Mononuclear cell (primary cell): ENCODE measurements around the gene KCNK5. TPM values are rescaled to one million over a fixed set of nuclear protein-coding genes. Genes with fewer than 3 reads are reported as not detected.

Experiments
- H3K27me3 ChIP-seq: 2 replicates; pipeline ENCODE4 v1.6.0; 2011; ENCODE audit warnings: low read length, control low read depth; ENCODE audit not compliant: insufficient read depth
- H3K4me1 ChIP-seq: 2 replicates; pipeline ENCODE4 v1.5.1; 2011; ENCODE audit warnings: mild to moderate bottlenecking, low read length, control low read depth; ENCODE audit not compliant: insufficient read depth
- H3K4me3 ChIP-seq: 2 replicates; pipeline ENCODE4 v1.5.1; 2011; ENCODE audit warnings: mild to moderate bottlenecking, low read length, moderate library complexity
- H3K9me3 ChIP-seq: 2 replicates; pipeline ENCODE4 v1.5.1; 2011; ENCODE audit warnings: low read depth, mild to moderate bottlenecking, control low read depth, low read length
- total RNA-seq: library from RNA; depleted of rRNA; stranded (reverse); fragments of >200 nt; gene quantifications from one replicate; pipeline ENCODE4 v1.2.3, GENCODE V29; 2012

The KCNK5 gene
- total RNA-seq, 1 donor, result 0.31 TPM

DNA sequence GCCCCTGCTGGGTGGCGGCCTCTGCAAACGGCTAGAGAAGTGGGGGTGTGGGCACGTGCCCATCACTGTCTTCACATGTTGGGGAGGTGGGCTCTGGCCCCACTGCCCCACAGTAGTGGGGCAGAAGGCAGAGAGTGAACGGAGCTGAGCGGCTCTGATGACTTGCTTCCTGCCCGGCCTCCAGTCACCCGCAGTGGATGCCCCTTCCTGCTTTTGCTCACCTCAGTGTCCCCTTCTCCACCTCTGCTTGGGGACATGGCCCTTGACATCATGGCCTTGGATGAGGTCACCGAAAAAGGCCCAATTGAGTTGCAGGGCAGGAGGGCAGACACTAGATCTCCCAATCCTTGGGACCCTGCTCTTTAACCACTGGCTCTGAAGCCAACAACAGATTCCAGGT lies 40.1 kb downstream of the KCNK5 start:
- Histone ChIP-seq H3K9me3 (no peaks in the 10 kb centered on the region), H3K27me3 (no peaks in the 10 kb centered on the region), H3K4me3 (no peak overlapping the region), H3K4me1 (peaks cover 4% of the 10 kb centered on the region)

GRCh38 chr6:39188571-39188970 lies 40.7 kb downstream of the KCNK5 start:
- H3K27me3 ChIP-seq, result no peaks in the 10 kb centered on the region

DNA sequence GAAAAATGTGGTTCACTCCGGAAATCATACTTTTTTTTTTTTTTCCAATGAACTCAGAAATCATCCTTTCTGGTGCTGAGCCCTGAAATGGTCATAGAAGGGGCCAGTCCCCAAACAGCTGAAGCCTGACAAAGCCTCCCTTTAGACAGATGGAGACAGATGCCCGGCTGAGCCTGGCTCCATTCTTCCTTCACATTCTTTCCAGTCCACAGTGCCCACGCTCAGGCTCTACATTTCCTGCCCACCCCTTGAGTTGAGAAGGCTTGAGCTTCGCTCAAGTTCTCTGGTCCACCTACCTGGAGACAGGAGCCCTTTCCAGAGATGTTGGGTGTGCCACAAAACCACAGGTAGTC lies 41.2 kb downstream of the KCNK5 start:
- no peaks in the 10 kb centered on the region for H3K9me3 ChIP-seq
- no peaks in the 10 kb centered on the region for H3K27me3 ChIP-seq
- H3K4me3 ChIP-seq, result no peak overlapping the region
- peaks cover 4% of the 10 kb centered on the region for H3K4me1 ChIP-seq

More at GRCh38 chr6:39188571-39188970, 40.7 kb downstream of the KCNK5 start:
- Histone ChIP-seq H3K4me3 (no peak overlapping the region), H3K9me3 (no peaks in the 10 kb centered on the region), H3K4me1 (peaks cover 4% of the 10 kb centered on the region)

DNA sequence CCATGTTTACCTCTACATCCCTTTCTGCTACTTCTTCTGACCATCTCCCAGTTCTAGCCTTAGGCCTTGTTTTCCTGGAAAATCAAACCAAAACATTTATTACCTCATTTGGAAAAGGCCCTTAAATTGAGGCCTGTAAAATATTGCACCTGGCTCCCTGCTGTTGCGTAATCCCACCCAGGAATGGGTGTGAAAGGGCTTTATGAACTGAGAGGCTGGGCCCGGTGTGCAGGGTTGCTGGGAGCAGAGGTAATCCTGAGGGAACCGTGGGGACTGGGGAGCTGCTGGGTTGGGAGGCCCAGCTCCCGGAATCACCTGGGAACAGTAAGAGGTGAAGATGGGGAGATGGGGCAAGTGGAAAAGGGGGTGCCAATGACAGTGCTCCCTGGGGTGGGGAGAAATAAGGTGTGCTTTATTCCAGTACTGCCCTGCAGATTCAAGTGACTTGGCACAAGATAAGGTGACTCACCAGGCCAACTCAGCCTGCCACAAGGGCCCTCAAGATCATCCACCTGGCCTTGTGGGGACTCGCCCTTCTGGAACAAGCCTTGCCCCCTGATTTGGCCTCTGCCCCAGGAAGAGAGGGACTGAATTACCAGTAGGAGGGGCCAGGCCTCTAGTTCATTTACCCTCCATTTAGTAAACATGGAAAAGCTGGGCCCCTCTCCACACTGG lies 44.2 kb downstream of the KCNK5 start:
- Histone ChIP-seq H3K4me1 (peaks cover 4% of the 10 kb centered on the region), H3K4me3 (no peak overlapping the region), H3K9me3 (no peaks in the 10 kb centered on the region), H3K27me3 (no peaks in the 10 kb centered on the region)

DNA sequence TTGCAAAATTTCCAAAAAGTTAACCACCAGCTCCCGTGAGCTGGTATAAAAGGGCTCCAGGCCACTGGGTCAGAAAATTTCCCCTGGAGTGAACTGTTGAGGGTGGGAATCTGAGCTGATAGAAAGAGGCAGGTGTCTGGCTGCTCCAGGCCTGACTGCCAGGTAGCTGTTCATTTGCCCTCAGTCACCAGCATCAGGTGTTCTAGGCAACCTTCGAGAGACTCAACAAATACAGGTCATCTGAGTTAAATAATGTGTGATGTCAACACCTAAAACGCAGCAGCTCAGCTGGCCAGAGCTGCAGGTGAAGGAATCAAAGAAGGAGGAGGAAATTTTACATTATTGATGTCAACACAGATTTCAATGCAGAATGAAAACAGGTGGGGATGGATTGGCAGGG lies 46.7 kb downstream of the KCNK5 start:
- no peaks in the 10 kb centered on the region for H3K27me3 ChIP-seq
- no peaks in the 10 kb centered on the region for H3K4me1 ChIP-seq
- H3K4me3 ChIP-seq, result no peak overlapping the region
- H3K9me3 ChIP-seq, result peaks cover under 1% of the 10 kb centered on the region

DNA sequence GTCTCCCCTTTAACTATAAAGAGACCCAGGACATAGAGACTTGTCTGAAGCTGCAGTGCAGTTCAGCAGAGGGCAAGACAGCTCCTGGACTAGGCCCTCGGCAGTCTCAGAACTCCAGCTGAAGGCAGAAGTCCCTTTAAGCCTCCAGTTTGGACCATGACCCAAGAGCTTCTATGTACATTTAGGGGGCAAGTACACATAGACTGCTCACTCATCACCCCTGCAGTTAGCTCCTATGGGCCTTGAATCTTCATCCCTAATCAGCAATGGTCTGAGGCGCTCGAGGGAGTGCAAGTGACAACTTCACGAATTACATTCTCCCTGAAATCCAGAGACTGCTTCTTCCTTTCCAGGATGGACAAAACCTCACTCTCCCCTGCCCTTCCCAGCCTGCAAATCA lies 47.4 kb downstream of the KCNK5 start:
- Histone ChIP-seq H3K27me3 (no peaks in the 10 kb centered on the region), H3K4me1 (no peaks in the 10 kb centered on the region), H3K4me3 (no peak overlapping the region), H3K9me3 (peaks cover 7% of the 10 kb centered on the region)

DNA sequence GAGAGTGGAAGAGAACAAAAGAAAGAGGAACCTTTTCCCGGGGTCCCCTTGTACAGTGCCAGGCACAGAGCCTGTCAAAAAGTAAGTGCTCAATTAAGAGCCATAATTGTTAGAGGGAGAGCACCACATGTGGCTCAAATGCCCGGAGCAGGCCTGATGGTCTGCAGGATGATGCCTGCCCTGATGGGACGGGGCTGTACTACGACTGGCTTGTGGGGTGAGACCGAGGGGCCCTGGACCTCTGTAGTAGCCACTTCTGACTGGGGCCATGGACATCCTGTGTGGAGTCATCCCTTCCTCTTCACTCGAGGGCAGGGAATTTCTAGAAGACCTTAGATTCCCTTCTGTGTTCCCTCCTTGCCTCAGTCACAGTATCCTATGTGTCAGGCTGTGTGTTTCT lies 47.9 kb downstream of the KCNK5 start:
- Histone ChIP-seq H3K4me3 (no peak overlapping the region), H3K4me1 (no peaks in the 10 kb centered on the region), H3K9me3 (peaks cover 7% of the 10 kb centered on the region), H3K27me3 (no peaks in the 10 kb centered on the region)

DNA sequence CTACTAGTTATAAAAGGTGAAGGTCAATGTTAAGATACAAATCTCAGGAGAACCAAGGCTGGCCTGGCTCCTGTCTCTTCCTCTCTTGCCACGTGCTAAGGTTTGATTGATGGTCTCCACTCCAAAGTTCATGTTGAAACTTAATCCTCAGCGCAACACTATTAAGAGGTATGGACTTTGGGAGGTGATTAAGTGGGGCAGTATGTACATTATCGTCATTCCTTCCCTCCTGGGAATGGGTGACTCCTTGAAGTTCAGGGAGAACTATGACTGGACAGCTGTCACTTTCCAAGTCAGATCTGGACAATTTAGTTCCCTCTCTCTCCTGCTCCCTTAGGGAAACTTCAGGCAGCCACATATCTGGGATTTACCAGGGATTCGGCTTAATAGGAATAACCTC lies 50.5 kb downstream of the KCNK5 start:
- H3K4me3 ChIP-seq, result no peak overlapping the region
- H3K9me3 ChIP-seq, result peaks cover 7% of the 10 kb centered on the region
- no peaks in the 10 kb centered on the region for H3K27me3 ChIP-seq
- H3K4me1 ChIP-seq, result no peaks in the 10 kb centered on the region

DNA sequence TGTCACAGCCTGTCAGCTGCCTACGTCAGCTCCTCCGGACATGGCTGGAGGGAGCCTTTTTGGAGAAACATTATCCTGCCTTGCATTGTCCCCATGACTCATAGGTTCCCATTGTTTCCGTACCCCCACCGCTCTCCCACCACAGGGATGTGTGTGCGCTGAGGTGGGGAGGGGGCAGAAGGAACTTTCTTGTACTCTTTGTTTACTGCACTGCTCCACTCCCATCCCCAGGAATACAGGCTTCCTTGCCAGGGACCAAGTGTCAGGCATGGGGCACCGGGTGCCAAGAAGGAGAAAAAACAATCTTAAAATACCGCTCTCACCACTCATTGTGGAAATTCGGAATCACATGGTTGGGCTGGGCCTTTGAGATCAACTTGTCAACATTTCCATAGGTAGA lies 51.0 kb downstream of the KCNK5 start:
- Histone ChIP-seq H3K4me3 (no peak overlapping the region), H3K27me3 (no peaks in the 10 kb centered on the region)

GRCh38 chr6:39177130-39177529 lies 52.1 kb downstream of the KCNK5 start:
- Histone ChIP-seq H3K9me3 (peaks cover 7% of the 10 kb centered on the region), H3K27me3 (no peaks in the 10 kb centered on the region), H3K4me1 (peaks cover 6% of the 10 kb centered on the region), H3K4me3 (no peak overlapping the region)

More for the DNA sequence above, 51.0 kb downstream of the KCNK5 start:
- H3K9me3 ChIP-seq, result peaks cover 7% of the 10 kb centered on the region
- peaks cover under 1% of the 10 kb centered on the region for H3K4me1 ChIP-seq

DNA sequence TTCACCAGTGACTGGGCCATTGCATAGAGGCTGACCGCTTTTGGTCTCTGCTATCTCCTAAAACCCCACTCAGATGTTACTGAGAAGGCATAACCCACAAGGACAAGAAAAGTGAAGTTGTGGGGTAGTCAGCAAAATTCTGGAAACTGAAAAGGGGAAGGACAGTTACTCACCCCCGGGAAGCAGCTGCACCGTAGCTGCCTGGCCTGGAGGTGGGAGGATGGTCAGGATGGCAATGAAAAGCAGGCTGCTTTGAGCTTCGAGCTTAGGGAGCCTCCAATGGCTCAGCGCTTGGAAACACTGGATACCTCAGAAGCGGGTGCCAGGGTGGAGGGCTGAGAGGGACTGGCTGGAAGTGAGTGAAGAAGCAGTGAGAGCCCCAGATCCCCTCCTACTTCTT lies 56.0 kb downstream of the KCNK5 start:
- H3K27me3 ChIP-seq, result no peaks in the 10 kb centered on the region
- no peak overlapping the region for H3K4me3 ChIP-seq
- peaks cover 6% of the 10 kb centered on the region for H3K4me1 ChIP-seq
- H3K9me3 ChIP-seq, result peaks cover 7% of the 10 kb centered on the region

- H3K9me3 ChIP-seq, result peaks cover 4% of the 10 kb centered on the region
- H3K27me3 ChIP-seq, result no peaks in the 10 kb centered on the region
- H3K4me3 ChIP-seq, result no peak overlapping the region
- H3K4me1 ChIP-seq, result peaks cover 6% of the 10 kb centered on the region
These were observed 56.9 kb downstream of the KCNK5 start for GRCh38 chr6:39172377-39172757.

GRCh38 chr6:39171489-39172376 lies 57.5 kb downstream of the KCNK5 start:
- H3K4me1 ChIP-seq, result peaks cover 6% of the 10 kb centered on the region
- no peaks in the 10 kb centered on the region for H3K27me3 ChIP-seq
- no peak overlapping the region for H3K4me3 ChIP-seq
- no peaks in the 10 kb centered on the region for H3K9me3 ChIP-seq

- Histone ChIP-seq H3K27me3 (no peaks in the 10 kb centered on the region), H3K4me1 (peaks cover 10% of the 10 kb centered on the region), H3K4me3 (no peak overlapping the region), H3K9me3 (no peaks in the 10 kb centered on the region)
These were observed 58.4 kb downstream of the KCNK5 start for GRCh38 chr6:39170860-39171259.

GRCh38 chr6:39170389-39170788 lies 58.9 kb downstream of the KCNK5 start:
- H3K4me3 ChIP-seq, result no peak overlapping the region
- peaks cover 10% of the 10 kb centered on the region for H3K4me1 ChIP-seq
- H3K27me3 ChIP-seq, result no peaks in the 10 kb centered on the region
- H3K9me3 ChIP-seq, result no peaks in the 10 kb centered on the region
